Panc1 (cell line): ENCODE results near the gene ZFX. TPM values are rescaled to one million over a fixed set of nuclear protein-coding genes. Genes with fewer than 3 reads are reported as not detected.
A peak's percentile ranks its signal among the peaks of the same experiment; 100 is the strongest.

Source experiments
- ATAC-seq: fragments of 200-7000 bp; cut with Tn5 transposase; 2 replicates; pipeline ENCODE4 v1.9.1; 2020; ENCODE audit warnings: mild to moderate bottlenecking, moderate library complexity
- BruUV-seq: library from RNA; stranded (reverse); fragments of 400-500 nt; replicated peaks from 2 replicates; lab custom pipeline; 2021; lab: Mats Ljungman, UMichigan
- CTCF ChIA-PET: fragments of 300-600 bp; sonication (Branson Sonifier 250); formaldehyde crosslinking; loops from one replicate; lab custom pipeline; 2022; ENCODE audit warnings: antibody characterized with exemption; lab: Charles Lee
- POLR2A ChIA-PET: fragments of 300-600 bp; sonication (Branson Sonifier 250); formaldehyde crosslinking; loops from one replicate; lab custom pipeline; 2022; ENCODE audit warnings: antibody characterized with exemption; lab: Charles Lee
- DNase-seq: peaks from one replicate; pipeline ENCODE4 v3.0.0-alpha.2; 2010; ENCODE audit warnings: low read depth, low spot score
- H3K27ac ChIP-seq: 2 replicates; pipeline ENCODE4 v1.5.1; 2011; ENCODE audit warnings: mild to moderate bottlenecking, low read length, inconsistent platforms
- H3K27me3 ChIP-seq: fragments of 200-500 bp; sonication (Bioruptor generic); 2 replicates; pipeline ENCODE4 v1.6.0; 2014; ENCODE audit warnings: low read length, inconsistent platforms; ENCODE audit not compliant: control insufficient read depth, insufficient read depth
- H3K36me3 ChIP-seq: fragments of 200-500 bp; sonication (Bioruptor generic); 2 replicates; pipeline ENCODE4 v1.5.1; 2014; ENCODE audit warnings: inconsistent platforms, mild to moderate bottlenecking, low read length, moderate library complexity; ENCODE audit not compliant: control insufficient read depth, insufficient read depth
- H3K4me1 ChIP-seq: 2 replicates; pipeline ENCODE4 v1.5.1; 2011; ENCODE audit warnings: inconsistent platforms, mild to moderate bottlenecking, low read length, moderate library complexity; ENCODE audit not compliant: control insufficient read depth, insufficient read depth
- H3K4me3 ChIP-seq, 2 experiments: 2 replicates each; pipeline ENCODE4 v1.5.1; 2011 to 2012; ENCODE audit warnings: low read depth in 2 of 2, low read length in 2 of 2, mild to moderate bottlenecking in 2 of 2, inconsistent platforms in 1 of 2, moderate library complexity in 1 of 2
- H3K9me3 ChIP-seq: fragments of 200-500 bp; sonication (Bioruptor generic); 2 replicates; pipeline ENCODE4 v1.5.1; 2014; ENCODE audit warnings: low read depth, mild to moderate bottlenecking, inconsistent platforms, low read length, moderate library complexity; ENCODE audit not compliant: control insufficient read depth, insufficient read depth
- POLR2AphosphoS5 ChIP-seq: IDR thresholded peaks from 2 replicates; pipeline ENCODE4 v1.6.1; 2012; ENCODE audit warnings: mild to moderate bottlenecking, low read depth, low read length, moderate library complexity
- SIN3A ChIP-seq: IDR thresholded peaks from 2 replicates; pipeline ENCODE4 v1.6.1; 2012; ENCODE audit warnings: low read depth, mild to moderate bottlenecking, low read length, moderate library complexity, borderline replicate concordance; ENCODE audit not compliant: insufficient read depth
- TCF7L2 ChIP-seq: IDR thresholded peaks from 2 replicates; pipeline ENCODE4 v1.6.1; 2011; ENCODE audit warnings: mild to moderate bottlenecking, low read depth, low read length, inconsistent platforms
- in situ Hi-C: cut with HindIII; loops from 2 replicates; pipeline ENCODE4 v1.10.0; 2016; ENCODE audit warnings: low sequenced_read_pairs, low pct_unique_long_range_greater_than_20kb
- intact Hi-C: fragments of 100-400 bp; cut with micrococcal nuclease; formaldehyde crosslinking; loops from one replicate; pipeline ENCODE4 v1.10.0; 2022; ENCODE audit not compliant: unreplicated experiment
- total RNA-seq: library from RNA; stranded (reverse); gene quantifications from one replicate; pipeline ENCODE4 v1.2.1, GENCODE V29; 2021; ENCODE audit not compliant: unreplicated experiment
- TF ChIP-seq, protein P1 (sequence below), 2 experiments: IDR thresholded peaks; 2 replicates each; pipeline ENCODE4 v1.6.1; 2011 to 2012; ENCODE audit warnings: low read depth in 2 of 2, control low read depth in 1 of 2, low read length in 1 of 2, mild to moderate bottlenecking in 1 of 2, moderate library complexity in 1 of 2; ENCODE audit not compliant: insufficient read depth in 1 of 2
- TF ChIP-seq, protein P2 (sequence below): fragments of 450-650 bp; IDR thresholded peaks from 2 replicates; pipeline ENCODE4 v1.5.1; 2017; ENCODE audit warnings: mild to moderate bottlenecking

ZFX gene
- total RNA-seq, 1 experiment from 2014 or later, result 38.7 TPM

DNA sequence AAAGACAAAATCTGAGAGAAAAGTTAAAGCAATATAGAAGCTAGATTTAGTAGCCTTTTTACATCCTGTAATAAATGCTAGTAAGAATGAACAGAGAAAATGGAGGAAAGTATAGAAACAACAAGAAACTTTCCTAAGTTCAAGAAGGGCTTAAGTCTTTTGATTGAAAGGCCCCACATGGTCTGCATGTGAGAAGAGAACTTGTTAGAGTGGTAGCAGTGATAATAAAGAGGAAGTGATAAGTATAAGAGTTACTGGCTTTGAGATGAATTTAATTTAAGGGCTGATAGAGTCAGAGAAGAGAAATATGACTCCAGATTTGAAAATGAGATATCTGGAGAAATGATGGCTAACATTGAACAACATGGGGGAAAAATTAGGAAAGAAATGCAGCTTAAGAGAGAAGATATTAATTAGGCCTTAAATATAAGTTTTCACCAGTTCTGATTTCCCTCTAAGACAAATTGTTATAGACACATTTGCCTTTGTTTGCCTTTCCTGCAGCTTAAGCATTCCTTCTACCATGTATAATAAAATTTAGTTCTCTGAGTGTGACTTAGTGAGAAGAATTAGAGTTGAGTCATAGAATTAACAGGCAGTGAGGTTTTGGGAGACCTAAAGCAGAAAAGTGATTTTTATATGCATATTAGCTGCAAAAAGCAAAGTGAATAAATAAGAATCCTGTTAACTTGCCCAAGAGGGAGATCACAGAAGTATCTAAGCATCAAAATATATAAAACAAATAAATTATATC, 18.4 kb downstream of the ZFX start:
- no peaks in the 10 kb centered on the region for H3K27me3 ChIP-seq
- POLR2A ChIA-PET, result no interaction called here
- no peak for DNase-seq
- H3K9me3 ChIP-seq, result no peaks in the 10 kb centered on the region
- intact Hi-C loops, result no loop called here
- no peak for TF ChIP-seq TCF7L2
- peaks cover 14% of the 10 kb centered on the region for H3K4me1 ChIP-seq
- H3K4me3 ChIP-seq, result no peak overlapping the region
- H3K36me3 ChIP-seq, result peaks cover 3% of the 10 kb centered on the region; the same call in 1 of the 2 replicates
- no TSS peak for BruUV-seq
- in situ Hi-C loops, result no loop called here
- CTCF ChIA-PET, result no interaction called here
- 0 out of 2 replicates have a peak overlapping the region, but pooled peaks have one; percentile 17 for H3K27ac ChIP-seq
- ATAC-seq, result no peak

DNA sequence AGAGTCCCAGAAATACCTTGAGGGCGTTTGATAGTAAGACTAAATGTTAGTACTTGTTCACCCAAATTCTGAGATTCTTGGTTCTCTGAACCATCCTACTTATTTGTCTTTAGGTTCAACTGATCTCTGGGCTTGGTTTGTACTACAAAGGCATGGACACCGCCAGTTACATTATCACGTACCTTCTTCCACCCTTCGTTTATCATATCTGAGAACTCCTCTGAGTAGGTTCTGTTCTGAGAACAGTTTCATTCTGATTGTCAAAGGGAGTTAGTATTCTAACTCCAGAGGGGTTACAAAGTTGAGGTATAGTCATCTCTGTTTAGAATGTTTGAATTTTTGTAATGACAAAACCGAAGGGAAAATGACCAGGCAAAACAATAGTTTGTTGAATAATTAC, 19.3 kb downstream of the ZFX start:
- no peak overlapping the region for H3K27ac ChIP-seq
- intact Hi-C loops (no loop called here), in situ Hi-C loops (no loop called here)
- no peak overlapping the region for H3K4me3 ChIP-seq
- peaks cover 3% of the 10 kb centered on the region; the same call in 1 of the 2 replicates for H3K36me3 ChIP-seq
- DNase-seq (no peak), ATAC-seq (no peak)
- ChIA-PET POLR2A (no interaction called here), CTCF (no interaction called here)
- H3K4me1 ChIP-seq, result peaks cover 14% of the 10 kb centered on the region
- TF ChIP-seq TCF7L2 (no peak), SIN3A (no peak), POLR2AphosphoS5 (no peak)
- TF ChIP-seq, protein P1, sequence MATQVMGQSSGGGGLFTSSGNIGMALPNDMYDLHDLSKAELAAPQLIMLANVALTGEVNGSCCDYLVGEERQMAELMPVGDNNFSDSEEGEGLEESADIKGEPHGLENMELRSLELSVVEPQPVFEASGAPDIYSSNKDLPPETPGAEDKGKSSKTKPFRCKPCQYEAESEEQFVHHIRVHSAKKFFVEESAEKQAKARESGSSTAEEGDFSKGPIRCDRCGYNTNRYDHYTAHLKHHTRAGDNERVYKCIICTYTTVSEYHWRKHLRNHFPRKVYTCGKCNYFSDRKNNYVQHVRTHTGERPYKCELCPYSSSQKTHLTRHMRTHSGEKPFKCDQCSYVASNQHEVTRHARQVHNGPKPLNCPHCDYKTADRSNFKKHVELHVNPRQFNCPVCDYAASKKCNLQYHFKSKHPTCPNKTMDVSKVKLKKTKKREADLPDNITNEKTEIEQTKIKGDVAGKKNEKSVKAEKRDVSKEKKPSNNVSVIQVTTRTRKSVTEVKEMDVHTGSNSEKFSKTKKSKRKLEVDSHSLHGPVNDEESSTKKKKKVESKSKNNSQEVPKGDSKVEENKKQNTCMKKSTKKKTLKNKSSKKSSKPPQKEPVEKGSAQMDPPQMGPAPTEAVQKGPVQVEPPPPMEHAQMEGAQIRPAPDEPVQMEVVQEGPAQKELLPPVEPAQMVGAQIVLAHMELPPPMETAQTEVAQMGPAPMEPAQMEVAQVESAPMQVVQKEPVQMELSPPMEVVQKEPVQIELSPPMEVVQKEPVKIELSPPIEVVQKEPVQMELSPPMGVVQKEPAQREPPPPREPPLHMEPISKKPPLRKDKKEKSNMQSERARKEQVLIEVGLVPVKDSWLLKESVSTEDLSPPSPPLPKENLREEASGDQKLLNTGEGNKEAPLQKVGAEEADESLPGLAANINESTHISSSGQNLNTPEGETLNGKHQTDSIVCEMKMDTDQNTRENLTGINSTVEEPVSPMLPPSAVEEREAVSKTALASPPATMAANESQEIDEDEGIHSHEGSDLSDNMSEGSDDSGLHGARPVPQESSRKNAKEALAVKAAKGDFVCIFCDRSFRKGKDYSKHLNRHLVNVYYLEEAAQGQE (IDR thresholded peaks at IDR 0.05; ENCODE audit: insufficient read depth in 1 of 2, low read depth in 2 of 2, low read length in 1 of 2), result no peak
- TF ChIP-seq, protein P2, sequence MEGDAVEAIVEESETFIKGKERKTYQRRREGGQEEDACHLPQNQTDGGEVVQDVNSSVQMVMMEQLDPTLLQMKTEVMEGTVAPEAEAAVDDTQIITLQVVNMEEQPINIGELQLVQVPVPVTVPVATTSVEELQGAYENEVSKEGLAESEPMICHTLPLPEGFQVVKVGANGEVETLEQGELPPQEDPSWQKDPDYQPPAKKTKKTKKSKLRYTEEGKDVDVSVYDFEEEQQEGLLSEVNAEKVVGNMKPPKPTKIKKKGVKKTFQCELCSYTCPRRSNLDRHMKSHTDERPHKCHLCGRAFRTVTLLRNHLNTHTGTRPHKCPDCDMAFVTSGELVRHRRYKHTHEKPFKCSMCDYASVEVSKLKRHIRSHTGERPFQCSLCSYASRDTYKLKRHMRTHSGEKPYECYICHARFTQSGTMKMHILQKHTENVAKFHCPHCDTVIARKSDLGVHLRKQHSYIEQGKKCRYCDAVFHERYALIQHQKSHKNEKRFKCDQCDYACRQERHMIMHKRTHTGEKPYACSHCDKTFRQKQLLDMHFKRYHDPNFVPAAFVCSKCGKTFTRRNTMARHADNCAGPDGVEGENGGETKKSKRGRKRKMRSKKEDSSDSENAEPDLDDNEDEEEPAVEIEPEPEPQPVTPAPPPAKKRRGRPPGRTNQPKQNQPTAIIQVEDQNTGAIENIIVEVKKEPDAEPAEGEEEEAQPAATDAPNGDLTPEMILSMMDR, result no peak
- H3K27me3 ChIP-seq, result no peaks in the 10 kb centered on the region
- H3K9me3 ChIP-seq, result no peaks in the 10 kb centered on the region
- no TSS peak for BruUV-seq

DNA sequence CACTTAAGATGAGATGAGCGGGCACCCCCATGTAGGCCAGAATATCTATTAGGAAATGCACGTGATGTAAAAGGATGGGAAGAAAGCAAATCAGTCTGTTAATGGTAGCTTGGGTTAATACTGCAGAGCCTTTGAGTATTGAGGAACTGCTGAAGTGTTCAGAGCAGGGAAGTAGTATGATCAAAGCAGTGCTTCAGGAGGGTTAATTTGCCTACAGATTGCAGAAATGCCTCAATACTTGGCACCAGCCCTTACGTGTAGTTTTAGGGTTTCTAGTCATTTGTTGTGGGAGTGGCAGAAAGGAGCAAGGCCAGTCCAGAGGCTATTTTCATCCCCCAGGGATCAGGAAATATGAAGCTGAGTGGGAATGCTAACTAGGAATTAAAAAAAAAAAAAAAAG, 19.7 kb downstream of the ZFX start:
- no peak overlapping the region for H3K4me3 ChIP-seq
- CTCF ChIA-PET, result no interaction called here
- H3K4me1 ChIP-seq, result peaks cover 11% of the 10 kb centered on the region
- intact Hi-C loops, result no loop called here
- DNase-seq, result no peak
- TF ChIP-seq SIN3A (no peak), POLR2AphosphoS5 (no peak), TCF7L2 (no peak)
- TF ChIP-seq, protein P2, result no peak
- TF ChIP-seq, protein P1 (IDR thresholded peaks at IDR 0.05; ENCODE audit: insufficient read depth in 1 of 2, low read depth in 2 of 2, low read length in 1 of 2), result no peak
- no peak for ATAC-seq
- H3K27ac ChIP-seq, result no peak overlapping the region
- POLR2A ChIA-PET, result no interaction called here
- H3K9me3 ChIP-seq, result no peaks in the 10 kb centered on the region
- H3K36me3 ChIP-seq, result peaks cover 3% of the 10 kb centered on the region; the same call in 1 of the 2 replicates
- in situ Hi-C loops, result no loop called here
- no TSS peak for BruUV-seq
- no peaks in the 10 kb centered on the region for H3K27me3 ChIP-seq
